NCI-H2227 (cell line): ENCODE data around the gene TMUB1.

Experiments used
- DNase-seq: peaks from one replicate; lab custom pipeline; 2025; ENCODE audit not compliant: unreplicated experiment; lab: John Stamatoyannopoulos, UW

Gene TMUB1, protein sequence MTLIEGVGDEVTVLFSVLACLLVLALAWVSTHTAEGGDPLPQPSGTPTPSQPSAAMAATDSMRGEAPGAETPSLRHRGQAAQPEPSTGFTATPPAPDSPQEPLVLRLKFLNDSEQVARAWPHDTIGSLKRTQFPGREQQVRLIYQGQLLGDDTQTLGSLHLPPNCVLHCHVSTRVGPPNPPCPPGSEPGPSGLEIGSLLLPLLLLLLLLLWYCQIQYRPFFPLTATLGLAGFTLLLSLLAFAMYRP

DNA sequence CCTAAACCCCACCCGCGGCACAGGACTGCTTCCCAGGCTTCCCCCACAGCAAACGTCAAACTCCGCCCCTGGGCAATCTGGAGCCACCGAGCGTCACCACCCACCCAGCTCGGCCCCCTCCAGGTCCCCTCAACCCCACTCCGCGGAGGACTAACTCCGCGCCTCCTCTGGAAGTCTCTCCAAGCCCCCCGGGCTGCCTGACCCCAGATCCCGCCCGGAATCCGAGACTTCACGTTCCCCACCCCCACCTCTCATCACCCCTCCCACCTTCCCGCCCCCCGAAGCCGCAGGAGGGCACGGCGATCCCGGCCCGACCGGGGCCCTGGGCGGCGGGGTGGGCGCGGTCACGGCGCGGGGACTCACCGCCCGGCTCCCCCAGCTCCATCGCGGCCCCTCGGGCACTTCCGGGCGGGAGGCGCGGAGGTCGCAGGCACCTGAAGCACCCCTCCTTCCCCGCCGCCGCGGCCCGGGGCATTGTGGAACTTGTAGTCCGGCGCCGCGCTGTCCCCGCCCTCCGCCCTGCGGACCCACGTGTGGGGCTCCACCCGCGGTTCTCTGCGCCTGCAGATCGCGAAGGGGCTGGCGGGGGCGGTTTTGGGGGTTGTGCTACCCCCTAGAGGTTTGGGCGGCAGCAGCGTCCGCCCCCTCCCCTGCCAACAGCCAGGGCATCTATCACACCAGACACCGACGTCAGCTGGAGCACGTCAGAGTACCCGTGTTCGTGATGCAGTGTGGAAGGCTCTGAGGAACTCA, at the start of gene TMUB1:
Gene TMUB1 (minus strand): TSS at position 423 of the 753 bp plus-strand sequence. CDS start 930 bp downstream, outside the sequence.
- DNase-seq: peak; percentile 86

DNA sequence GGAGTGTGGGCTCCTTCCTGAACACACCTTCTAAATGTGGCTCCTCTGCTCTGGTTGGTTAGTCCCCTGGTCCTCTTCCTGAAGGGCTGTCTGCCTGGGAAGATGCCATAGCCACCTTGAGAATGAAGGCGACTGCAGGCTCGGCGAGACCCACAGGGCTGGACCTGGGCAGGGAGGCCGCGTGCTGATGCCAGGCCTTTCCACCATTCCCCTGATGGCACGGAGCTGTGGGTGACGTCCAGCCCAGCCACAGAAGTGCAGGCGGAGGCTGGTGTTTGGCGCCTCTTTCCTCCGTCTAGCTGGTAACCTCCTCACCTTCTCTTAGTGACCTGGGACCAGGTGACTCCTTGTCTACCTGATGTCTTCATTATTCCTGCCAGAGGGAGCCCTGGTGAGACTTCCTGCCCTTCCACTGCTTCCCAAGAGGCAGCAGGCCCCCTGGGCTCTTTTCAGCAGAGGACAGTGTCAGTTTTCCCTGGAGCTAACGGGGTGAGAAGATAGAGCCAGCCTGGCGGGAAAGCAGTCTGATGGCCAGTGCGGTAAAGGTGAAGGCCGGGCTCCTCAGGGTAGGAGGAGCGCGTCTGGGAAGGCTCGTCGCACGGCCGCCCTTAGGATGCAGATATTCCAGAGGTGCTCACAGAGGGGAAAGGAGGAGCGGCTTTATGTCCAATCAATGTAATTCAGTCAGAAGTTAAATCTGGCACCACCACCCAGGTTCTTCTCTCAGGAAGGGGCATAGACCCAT, 49.3 kb upstream of the TMUB1 start:
- DNase-seq: no peak

DNA sequence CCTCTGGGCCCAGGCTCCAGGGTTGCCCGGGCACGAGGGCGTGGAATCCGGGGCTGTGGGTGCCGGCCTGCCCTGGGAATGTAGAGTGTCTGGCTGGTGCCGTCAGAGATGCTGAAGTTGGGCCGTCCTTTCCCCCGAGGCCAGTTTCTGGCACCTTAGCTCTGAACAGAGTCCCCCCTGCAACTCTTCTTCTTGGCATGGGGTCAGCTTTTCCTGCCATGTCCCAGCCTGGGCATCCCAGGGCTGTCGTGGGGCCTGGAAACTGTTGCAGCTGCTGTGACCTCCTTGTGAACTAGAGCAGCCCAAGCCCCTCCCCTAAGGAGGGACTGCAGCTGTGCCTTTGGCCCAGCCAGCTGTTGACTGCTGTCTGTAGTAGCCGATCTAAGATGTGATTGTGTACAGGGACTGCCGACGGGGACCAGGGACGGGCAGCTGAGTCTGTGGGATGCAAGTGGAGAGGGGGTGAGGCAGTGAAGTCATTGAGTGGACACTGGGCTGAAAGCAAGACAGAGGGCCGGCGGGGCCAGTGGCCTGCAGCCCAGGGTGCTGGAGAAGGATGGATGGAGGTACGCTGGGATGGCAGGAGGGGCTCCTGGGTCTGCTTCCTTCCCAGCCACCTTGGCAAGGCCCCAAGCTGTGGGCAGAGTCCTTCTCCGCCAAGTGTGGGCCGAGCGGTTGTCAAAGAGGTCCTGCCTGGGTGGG, 48.5 kb upstream of the TMUB1 start:
- no peak for DNase-seq

DNA sequence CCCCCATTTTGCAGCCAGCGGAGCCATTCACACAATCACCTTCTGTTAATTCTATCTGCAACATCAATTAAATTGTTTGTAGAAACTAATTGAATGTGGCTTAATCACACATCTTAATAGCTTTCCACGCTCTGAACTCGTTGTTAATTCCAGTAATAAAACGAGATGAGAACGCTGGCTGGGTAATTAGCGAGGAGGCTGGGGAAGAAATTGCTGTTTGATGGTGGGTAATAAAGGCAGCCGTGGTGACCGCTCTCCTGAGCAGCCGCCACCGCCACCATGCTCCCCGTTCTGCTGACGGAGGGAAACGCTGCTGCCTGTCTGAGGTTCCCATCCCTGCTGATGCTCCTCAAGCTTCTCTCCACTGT, 47.9 kb upstream of the TMUB1 start:
- no peak for DNase-seq

DNA sequence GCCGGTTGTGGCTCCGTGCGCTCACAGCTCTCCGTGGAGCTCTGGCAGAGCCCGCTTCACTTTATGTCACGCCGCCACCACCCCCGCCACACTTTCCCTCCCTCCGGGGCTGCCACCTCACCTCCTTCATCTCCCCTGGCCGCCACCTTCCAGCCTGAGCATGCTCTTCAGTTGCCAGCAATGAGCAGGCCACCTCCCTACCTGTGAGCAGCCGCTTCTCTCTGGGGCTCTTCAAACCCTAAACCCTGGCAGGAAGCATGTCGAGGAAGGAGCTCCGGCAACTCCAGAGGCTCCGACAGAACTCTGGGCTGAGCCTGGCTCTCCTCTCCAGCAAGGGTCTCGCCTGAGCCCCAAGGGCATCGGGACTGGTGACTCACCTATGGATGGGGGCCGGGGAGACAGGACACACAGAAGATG, 47.5 kb upstream of the TMUB1 start:
- no peak for DNase-seq

DNA sequence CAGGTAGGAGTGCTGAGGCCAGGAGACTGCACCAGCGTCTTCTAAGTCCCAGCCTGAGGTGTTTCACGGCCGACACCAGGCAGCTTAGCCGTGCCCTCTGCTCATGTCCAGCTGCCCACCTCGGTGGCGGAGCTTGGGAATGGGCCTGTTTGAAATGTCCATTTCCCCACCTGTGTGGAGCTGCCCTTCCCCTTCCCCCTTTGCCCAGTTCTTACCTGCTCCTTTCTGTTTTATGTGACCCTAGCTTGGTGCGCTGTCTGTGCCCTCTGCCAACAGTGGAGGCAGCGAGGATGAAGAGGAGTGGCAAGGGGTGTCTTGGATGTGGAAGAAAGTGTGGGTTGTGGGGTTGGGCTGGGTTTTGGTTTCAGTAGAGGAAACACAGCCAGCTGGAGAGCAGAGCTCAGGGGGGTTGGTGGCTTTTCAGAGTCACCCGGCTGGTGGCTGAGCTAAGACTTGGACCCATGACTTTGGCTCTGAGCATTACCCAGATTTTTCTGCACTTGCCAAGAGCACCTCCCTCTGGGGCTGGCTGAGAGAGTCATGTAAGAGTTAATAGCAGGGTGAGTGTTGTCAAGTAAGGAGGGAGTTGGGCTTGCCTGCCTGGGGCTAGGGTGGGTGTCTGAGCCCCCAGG, 46.8 kb upstream of the TMUB1 start:
- no peak for DNase-seq

DNA sequence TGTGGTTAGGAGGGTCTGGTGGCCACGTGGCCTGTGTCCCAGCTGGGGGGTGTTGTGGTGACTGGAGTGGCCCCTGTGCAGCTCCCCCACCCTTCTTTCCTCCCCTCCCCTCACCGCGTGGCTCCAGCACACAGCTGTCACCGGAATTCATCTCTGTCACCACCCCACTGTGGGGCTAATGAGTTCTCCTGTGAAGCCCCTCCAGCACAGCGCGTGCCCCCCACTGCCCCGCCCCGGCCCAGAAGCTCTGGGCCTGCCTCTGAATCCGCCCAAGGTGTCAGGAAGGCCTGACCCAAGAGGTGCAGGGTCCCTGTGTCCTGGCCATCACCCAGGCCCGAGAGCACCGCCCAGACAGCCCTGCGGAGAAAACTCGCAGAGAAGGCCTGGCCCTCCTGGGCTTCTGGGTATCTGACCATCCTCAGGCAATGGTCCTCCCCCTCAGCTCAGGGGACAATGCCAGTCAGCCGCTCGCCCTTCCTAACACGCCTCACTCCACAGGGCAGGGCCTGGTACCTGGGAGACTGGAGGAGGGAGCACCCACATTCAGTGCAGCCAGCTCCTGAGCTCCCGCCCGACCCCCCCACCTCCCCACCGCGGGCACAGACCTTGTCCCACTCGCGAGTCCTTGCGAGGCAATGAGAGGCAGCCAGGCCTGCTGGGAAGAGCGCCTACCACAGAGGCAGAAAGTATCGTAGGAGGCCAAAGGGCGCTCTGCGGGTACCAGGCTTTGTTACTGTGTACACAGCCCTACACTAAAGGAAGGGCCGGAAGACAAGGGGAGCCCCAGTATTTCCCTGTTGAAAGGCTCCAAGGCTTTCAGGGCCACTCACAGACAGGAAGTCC, 46.0 kb upstream of the TMUB1 start:
- DNase-seq: no peak

DNA sequence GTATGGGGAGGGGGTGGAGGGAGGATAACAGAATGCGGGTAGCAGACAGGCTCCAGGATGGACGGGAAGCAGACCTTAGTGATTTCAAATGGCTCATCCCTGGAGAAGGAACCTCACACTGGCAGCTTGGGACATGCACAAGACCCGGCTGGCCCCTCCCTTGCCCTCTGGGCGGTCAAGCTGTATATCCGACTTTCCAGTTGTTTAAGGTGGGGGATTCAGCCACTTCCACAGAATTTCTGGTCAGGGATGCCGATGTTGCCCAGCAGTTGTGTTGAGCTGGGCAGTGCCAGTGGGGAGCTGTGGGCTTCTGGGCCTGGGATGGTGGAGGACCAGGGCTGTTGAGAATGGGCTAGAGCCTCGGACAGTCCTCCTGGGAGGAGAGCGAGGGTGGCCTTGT, 45.4 kb upstream of the TMUB1 start:
- DNase-seq: no peak

DNA sequence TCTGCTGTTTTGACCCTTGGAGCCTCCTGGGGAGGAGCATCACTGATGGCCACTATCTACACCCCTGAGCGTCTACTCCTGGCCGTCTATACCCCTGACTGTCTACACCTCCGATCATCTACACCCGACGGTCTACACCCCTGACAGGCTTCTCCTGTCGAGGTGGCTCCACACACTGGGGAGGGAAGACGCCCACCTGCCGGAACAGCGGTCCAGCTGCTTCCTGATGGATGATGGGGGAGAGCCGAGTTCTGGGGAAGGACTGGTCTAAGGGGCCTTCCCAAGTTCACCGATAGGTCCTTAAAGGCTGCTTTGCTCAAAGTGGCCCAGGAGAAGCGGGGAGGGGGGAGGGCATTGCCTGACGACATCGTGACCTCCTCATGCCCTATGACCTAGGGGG, 44.9 kb upstream of the TMUB1 start:
- DNase-seq: no peak

DNA sequence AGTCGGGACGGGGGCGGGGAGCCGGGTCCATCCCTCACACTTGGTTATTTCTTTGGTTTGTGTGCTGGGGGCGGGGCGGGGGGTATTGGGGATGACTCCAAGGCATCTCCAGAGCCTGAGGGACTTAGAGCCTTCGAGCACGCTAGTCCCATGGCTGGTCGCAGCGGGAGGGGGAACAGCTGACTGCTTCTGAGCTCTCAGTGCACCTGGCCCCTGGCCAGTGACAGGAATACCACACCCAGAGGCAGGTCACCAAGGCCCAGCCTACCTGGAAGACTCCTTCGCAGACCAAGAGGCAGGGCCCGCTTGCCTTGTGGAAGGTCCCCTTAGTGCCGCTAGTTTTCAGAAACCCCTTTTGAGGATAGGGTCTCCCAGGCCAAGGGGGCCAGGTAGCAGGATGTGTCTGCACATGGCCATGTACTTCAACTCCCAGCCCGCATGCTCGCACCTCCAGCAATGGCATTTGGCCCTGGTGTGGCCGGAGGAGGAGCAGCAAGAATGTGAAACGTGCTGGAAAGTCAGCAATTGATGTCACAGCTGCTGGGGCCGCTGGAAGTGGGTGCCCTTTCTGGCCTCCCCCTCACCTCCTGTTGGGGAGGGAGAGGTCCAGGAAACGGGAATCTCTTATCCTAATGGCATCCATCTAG, 43.3 kb upstream of the TMUB1 start:
- peak; percentile 68 for DNase-seq

DNA sequence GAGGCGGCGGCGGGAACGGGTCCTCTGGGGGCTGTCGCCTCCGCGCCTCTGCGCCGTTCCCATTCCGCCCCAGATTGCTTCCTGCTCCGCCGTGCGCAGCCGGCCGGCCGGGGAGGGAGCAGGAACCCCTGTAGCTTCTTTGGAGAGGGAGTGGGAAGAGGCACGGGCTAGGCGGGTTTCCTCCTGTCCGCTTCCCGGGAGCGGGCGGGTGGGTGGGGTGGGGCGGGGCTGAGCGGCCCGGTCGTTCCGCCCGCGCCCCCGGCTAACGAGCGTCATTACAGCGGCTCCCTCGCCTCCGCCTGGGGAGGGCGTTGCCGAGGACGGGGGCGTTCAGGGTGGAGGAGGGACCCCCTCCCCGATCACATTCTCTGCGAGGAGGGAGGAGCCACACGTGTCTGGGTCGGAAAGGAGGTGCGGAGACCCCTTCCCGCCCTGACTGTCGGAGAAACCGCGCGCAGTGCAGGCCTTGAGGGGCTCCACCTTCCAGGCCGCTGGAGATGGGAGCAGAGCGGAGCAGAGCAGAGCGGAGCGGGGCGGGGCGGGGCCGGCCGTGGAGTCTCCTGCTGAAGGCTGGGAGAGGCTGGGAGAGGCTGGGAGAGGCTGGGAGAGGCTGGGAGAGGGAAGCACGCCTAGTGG, 42.7 kb upstream of the TMUB1 start:
- peak; percentile 90 for DNase-seq

DNA sequence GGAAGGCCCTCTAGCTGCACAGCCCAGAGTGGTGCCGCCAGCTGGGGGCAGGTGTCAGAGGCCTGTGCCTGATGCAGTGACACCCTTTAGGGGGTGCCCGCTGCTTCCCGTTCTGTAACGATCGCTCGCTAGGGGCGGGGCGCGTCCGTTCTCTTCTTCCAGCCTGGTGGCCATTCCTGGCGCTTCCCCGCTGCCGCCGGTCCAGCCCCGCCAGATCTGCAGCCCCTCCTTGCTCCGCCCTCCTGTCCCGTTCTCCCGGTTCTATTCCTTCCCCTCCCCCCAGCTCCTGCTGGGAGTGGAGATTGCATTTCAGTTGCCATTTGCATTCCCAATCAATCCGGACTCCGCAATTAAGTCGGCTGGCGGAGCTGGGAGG, 42.2 kb upstream of the TMUB1 start:
- peak; percentile 84 for DNase-seq

DNA sequence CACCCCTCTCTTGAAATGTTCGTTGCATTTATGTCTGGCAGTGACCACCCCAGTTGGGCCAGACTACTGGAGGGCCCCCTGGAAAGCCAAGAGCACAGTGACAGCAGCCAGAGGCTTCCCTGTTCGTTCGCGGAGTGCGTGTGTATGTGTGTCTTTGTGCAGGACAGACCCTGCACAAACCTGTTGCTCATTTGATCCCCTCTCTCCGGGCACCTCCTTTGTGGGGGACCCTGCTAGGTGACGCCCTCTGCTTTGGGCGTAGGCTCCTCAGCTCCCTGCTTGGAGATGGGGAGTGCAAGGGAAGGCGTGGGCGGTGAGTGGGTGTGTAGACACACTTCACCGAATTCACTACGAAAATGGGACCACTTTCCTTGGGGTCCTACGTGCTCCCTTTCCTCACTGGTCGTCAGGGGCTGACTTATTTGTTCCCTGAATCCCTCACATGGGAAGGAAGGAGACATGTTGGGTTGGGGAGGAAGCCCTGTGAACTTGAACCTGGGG, 41.7 kb upstream of the TMUB1 start:
- DNase-seq: no peak

DNA sequence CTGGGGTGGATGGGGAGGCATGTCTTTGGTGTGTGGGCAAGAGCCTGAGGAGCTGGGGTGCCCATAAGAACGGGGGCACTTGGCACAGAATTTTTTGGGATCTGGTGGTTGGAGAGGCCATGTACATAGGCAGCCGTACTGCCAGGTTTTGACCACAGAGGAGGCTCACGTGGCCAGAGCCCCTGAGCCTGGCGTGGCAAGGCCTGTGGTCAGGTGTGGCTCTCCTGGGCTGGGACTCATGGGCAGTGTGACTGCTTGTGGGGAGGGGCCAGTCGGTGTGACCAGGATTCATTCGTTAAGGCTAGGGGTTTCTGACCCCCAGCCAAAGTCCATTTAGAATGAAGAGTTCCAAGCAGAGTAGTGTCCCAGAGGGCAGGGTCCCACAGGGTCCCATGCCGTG, 41.2 kb upstream of the TMUB1 start:
- no peak for DNase-seq

DNA sequence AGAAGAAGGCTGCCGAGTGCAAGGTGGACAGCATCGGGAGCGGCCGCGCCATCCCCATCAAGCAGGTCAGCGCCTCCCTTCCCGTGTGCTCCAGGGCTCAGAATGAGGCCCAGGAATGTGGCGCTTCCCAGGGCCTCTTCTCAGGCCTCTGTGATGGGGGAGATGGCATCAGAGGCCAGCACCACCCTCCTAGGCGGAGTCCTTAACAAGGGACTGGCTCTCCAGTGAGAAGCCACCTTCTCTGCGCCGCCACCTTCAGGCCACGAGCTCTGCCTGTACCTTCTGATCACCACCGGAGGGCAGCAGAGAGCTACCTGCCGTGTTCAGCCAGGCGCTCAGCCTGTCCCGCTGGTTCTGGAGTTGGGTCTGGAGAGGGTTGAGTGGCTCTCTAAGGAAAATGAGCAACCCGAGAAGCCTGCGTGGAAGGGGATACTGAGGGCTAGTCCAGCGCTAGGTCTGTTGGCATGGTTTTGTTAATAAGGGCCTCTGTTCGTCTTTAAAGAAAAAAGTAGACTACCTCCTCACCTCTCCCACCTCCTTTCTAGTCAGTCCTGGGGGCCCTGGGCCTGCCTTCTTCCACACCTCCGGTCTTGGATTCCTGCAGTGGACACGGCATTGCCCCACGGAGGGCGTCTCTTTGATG, 40.6 kb upstream of the TMUB1 start:
- peak; percentile 91 for DNase-seq

DNA sequence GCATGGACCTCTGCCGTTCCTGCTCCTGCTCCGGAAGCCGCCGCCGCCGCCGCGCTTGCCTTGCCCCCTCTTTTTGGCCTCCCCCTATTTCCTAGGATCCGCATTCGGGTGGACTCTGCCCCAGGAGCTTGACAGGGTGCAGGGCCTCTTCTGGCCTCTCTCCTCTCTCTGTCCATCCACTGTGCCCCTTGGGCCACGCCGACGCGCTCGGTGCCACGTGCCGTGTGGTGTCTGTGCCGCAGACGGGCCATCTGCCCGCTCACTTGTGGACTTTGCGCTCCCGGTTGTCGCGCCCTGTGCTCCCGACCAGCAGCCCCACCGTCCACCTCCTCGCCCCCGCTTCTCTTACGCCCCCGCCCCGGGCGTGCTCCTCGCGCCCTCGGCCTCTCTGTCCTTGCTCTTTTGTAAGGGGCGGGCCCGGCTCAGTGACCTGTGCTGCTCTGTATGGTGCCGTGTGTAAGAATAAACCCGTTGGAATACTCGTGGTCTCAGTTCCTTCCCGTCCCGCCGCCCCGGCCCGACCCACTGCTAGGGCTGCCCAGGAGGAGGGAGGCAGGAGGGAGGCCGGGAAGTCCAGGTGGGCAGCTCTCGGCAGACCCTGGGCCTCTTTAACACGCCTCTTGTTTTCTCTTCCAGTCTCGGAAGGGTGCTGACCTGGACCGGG, 40.0 kb upstream of the TMUB1 start:
- DNase-seq: no peak

DNA sequence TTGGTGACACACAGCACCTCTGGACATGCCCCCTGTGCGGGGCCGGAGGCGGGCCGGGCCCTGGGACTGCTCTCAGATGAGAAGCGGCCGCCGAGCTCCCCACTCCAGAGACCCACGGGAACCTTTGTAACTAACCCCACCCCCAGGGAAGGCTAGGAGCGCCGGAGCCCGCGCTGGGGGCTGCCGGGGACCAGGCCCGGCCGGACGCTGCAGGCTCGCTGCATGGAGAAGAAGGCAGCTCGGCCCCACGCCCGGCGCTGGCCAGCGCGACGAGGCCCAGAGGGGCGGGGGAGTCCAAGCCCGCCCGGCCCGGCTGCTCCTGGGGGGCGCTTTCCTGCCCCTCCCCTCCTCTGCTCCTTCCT, 39.5 kb upstream of the TMUB1 start:
- DNase-seq: no peak

DNA sequence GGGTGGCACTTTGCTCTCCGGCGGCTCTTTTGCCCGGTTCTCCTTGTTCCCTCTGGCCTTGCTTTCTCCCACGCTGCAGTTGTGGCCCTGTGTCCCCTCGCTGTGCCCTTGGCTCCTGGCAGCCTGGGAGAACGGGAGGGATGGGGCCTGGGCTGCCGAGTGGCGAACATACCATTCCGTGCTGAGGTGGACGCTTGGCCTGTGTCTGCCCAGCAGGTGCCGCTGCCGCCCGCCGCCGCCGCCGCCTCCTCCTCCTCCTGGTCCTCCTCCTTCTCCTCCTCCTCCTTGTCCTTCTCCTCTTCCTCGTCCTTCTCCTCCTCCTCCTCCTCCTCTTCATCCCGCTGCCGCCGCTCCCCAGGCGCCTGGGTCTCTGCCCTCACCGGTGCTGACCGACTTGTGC, 39.0 kb upstream of the TMUB1 start:
- DNase-seq: no peak
